IPS-11a (cell line): ENCODE data around the gene HAL.

Experiments used
- H3K4me3 ChIP-seq: one replicate; pipeline ENCODE4 v1.5.1; 2013; ENCODE audit warnings: low read depth, low read length, control low read depth

Gene HAL

DNA sequence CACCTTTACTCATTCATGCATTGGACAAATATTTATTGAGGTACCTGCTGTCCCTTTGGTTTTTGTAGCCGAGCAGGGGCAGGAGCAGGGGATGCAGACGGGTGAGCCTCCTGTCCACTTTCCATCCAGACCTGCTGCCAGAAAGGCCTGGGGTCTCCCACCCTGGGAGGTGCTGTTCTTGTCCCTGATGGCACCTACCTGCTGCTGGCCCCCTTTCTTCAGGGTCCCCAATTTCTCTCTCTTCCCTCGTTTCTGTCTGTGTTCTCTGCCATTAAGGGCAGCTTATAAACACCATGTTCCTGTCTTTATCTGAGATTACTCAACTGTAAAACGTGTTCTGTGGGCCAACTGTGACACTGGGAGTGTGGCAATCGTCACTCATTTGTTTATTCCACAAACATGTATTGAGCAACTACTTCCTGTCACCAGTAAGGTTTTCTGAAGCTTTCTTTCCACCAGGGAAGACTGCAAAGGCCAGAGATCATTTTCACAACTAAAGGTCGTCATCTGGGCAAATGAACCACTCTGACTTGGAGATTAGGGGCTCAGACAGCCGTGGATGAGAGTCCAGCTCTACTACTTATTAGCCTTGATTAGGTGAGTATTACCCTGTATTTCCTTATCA, at the start of gene HAL:
HAL (minus strand) TSS at position 311 of the 625 bp plus-strand sequence. CDS start 434 bp downstream, outside the sequence.
- H3K4me3 ChIP-seq = no peak within 1 kb of the TSS

GRCh38 chr12:96045566-96045965, 49.4 kb upstream of the HAL start:
- no peak overlapping the region for H3K4me3 ChIP-seq

DNA sequence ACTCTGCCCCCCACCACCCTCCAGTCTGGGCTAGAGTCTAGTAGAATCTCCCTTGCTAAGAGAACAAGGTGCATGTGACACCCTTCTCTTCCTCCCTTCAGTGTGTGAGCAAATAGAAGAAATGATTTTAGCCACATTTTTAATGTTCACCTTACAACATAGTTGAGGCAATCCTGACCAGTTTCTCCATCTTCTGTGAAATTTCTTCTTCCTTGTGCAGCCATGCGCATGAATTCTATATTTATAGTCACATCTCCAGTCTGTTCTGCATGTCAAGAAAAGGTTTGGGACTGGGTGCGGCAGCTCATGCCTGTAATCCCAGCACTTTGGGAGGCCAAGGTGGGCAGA, 48.8 kb upstream of the HAL start:
- no peak overlapping the region for H3K4me3 ChIP-seq

GRCh38 chr12:96044017-96044942, 48.1 kb upstream of the HAL start:
- no peak overlapping the region for H3K4me3 ChIP-seq

DNA sequence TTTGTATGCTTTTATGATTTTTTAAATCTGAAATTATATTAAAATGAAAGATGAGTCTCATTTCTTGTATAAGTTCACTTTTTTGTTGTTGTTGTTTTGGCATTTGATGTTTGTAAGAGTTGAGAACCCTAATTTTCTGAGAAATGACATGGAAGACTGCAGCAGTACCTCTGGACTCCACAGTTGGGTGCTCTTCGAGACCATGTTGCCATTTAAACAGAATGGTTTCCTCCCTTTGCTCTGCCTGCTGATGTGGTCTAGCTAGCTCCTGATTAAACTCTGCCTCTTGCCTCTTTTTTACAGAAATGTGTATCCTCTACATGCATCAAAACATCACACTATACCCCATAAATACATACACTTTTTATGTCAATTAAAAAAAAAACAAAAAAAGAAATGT, 45.0 kb upstream of the HAL start:
- no peak overlapping the region for H3K4me3 ChIP-seq

DNA sequence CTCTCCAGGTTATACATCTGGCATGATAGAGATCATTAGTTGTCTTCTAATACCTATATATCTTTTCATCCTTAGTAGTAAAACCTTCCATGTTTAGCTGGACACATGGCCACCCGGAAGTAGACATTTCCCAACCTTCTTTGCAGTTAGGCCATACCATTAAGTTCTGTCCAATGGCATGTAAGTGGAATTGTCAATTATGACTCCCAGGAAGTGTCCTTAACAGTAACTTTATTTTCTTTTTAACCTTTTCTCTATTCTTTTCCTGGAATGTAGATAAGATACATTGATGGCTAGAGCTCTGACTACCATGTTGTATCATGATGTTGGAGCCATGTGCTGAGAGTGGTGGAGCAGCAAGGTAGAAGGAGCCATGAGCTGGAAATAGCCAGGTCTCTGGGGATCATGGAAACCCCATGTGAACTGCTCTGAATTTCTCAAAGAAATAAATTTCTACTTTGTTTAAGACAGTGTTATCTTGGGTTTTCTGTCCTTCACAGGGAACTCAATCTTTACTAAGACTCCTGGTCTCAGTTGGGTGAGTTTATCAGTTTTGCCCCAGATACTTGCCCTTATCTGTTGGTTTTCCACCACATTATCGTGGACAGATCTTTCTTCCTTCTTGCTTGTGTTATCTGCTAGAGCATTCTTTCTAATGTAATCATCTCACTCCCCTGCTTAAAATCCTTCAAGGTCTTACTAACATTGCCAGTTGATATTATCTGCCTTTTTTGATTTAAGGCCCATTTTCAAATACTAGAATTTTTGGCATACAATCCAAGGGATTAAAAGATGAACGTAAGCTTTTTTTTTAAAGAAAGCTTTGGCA, 44.4 kb upstream of the HAL start:
- no peak overlapping the region for H3K4me3 ChIP-seq

GRCh38 chr12:96039516-96039915, 43.4 kb upstream of the HAL start:
- no peak overlapping the region for H3K4me3 ChIP-seq

- no peak overlapping the region for H3K4me3 ChIP-seq
Measured at GRCh38 chr12:96036765-96037455, 40.8 kb upstream of the HAL start.

DNA sequence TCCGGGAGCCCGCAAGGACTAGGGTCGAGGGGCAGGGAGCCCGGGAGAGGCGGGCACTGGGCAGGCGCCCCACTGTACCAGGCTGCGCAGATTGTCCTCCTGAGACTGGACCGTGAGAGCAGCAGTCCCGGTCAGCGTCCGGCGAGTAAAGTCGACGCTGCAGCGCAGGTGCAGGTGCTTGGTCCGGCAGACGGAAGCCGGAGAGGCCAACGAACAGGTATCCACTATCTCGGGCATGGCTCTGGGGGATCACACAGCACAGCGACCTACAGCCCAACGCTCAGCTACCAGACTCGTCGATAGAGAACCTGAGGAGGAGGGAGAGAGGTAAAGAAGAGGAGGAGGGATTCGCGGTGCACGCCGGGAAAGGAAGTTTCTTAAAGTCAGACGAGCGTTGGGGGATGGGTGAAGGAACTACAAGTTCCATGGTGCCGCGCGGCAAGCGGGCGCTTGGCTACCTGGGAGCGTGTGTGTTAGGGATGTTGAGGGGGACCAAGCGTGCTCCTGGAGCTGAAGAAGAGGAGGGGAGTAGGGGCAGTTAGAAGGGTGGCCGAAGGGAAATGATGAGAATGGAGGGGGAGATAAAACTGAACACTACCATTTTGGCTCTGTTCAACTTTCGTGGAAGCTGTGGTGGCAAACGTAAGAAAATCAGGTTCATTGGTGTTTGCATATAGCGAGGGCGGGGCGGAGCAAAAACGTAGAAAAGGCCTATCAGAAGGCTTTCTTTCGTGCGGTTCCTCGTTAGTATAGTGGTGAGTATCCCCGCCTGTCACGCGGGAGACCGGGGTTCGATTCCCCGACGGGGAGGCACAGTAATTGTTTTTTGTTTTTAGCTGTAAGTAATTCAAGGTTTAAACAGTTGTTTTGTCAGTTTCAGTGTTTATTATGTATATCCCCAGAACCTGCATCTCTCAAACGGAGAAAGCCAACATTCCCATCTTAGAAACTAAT, 39.4 kb upstream of the HAL start, which contains the start of gene LTA4H:
LTA4H (minus strand) TSS at position 305 of the 954 bp plus-strand sequence; CDS start at position 237, 68 bp downstream.
- peak within 1 kb of the TSS; percentile 99 for H3K4me3 ChIP-seq

DNA sequence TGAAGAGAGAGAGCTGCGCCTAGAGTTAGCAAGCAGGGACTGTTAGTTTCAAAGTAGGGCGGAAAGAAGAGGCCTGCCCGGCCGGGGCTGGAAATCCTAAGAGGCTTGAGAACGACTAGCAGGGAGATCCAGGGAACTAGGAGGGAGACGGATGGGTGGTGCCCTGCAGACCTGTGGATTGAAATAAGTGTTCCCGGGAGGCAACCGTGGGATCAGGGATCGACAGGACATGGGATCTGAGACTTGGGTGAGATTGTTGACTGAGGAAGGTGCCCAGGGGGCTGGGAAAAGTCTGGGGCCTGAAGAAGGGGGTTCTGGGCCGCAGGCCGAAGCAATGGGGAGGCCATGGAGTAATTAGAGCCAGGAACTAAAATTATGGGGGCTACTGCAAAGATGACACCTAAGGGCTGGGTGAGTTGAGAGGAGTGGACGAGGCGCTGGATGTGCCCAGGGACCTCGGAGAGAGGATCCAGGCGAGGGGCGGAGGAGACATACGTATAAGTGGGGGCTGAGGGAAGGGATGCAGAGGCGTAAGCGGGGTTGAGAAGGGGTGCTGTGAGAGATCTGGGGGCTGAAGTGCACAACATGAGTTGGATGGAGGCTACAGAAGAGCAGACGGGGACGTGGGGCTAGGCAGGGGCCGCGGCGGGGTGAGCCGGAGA, 38.6 kb upstream of the HAL start:
- H3K4me3 ChIP-seq = peak overlapping the region; percentile 99

GRCh38 chr12:96033549-96034389, 37.6 kb upstream of the HAL start:
- H3K4me3 ChIP-seq = peak overlapping the region; percentile 99

DNA sequence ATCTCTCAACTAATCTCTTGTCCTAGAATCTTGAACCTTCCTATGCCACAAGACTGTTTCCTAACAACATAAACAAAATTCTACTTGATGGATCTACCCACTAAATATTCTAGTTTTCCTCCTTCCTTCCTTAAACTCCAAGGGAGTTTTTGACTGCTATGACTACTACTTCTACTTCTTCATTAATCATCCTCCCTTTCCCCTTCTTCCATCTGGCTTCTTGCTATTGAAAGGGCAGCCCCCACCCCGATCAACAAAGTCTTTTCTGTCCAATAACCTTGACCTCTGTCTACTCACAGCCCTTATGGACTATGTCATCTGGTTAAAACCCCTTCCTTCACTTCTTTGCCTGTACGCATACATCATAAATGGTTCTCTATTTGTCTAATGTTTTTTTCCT, 33.7 kb upstream of the HAL start:
- no peak overlapping the region for H3K4me3 ChIP-seq

DNA sequence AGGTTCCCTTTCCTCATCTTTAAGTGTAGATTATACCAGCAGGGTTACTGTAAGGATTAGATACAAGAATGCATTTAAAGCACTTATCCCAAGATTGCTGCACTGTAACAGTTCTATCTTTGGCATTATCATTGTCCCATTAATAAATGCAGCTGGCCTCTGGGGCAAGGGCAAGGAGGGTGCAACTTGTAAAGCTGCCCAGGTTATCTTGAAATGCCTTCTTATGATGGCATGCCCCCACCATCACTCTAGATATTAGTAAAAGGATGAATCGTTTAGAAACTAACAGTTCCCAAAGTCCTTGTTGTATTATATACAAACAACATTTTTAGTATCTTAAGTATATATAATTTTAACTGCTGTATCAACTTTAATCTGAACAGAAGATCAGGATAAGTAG, 32.4 kb upstream of the HAL start:
- H3K4me3 ChIP-seq = no peak overlapping the region

- no peak overlapping the region for H3K4me3 ChIP-seq
Measured at GRCh38 chr12:96026331-96026730, 30.2 kb upstream of the HAL start.

GRCh38 chr12:96025518-96025917, 29.4 kb upstream of the HAL start:
- H3K4me3 ChIP-seq = no peak overlapping the region

- H3K4me3 ChIP-seq = no peak overlapping the region
Measured at GRCh38 chr12:96020314-96021003, 24.3 kb upstream of the HAL start.

GRCh38 chr12:96015672-96016071, 19.5 kb upstream of the HAL start:
- no peak overlapping the region for H3K4me3 ChIP-seq
